HPDE6-E6E7 (cell line): ENCODE data around the gene IFNGR1.
"Not testable (repeated sequence)": the region's sequence is repeated elsewhere in the genome, so short reads cannot be mapped to it uniquely, and the experiment has no call there.

ENCODE experiments used
- DNase-seq: peaks from one replicate; pipeline ENCODE4 v3.0.0; 2011; ENCODE audit warnings: missing footprints; ENCODE audit errors: extremely low spot score

IFNGR1 gene

GRCh38 chr6:137236581-137237355 lies 17.6 kb upstream of the IFNGR1 start:
- no peak for DNase-seq

DNA sequence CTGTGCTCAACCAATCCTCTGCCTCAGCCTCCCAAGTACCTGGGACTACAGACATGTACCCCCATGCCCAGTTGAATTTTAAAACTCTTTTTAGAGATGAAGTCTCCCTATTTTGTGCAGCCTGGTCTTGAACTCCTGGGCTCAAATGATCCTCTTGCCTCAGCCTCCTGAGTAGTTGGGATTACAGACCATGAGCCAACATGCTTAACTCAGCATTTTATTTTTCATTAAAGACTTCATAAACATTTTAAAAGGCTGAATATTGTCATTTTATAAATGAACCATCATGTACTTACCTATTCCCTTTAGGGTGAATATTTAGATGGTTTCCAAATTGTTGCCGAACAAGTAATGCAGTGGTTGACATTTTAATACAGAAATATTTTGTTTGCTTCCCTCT lies 16.5 kb upstream of the IFNGR1 start:
- no peak for DNase-seq

- DNase-seq, result peak; percentile 61
Measured at GRCh38 chr6:137233911-137234863, 15.0 kb upstream of the IFNGR1 start.

DNA sequence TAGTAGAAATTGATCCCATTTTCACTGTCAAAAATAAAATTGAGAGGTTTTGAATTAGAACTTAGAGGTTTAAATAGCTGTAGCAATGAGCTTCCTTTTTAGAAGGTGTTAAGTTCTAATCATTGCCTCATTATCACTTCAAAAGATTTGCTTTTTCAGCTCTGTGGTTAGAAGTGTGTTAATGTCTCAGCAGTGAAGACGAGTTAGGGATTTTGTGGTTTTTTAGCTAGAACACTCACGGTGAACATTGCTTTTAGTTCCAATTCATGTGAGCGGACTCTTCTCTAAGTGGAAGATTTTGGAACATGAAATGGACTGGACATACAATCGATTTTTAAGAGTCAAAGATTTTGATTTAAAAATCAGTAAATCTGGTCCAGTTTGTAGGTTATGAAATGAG lies 12.7 kb upstream of the IFNGR1 start:
- no peak for DNase-seq

GRCh38 chr6:137230956-137231555 lies 11.9 kb upstream of the IFNGR1 start:
- DNase-seq, result no peak

- DNase-seq, result no peak
Measured at GRCh38 chr6:137230547-137230946, 11.4 kb upstream of the IFNGR1 start.

- no peak for DNase-seq
Measured at GRCh38 chr6:137229075-137229759, 10.0 kb upstream of the IFNGR1 start.

- DNase-seq, result no peak
Measured at GRCh38 chr6:137227871-137228302, 8.7 kb upstream of the IFNGR1 start.

- DNase-seq, result no peak
Measured at GRCh38 chr6:137226697-137227096, 7.5 kb upstream of the IFNGR1 start.

DNA sequence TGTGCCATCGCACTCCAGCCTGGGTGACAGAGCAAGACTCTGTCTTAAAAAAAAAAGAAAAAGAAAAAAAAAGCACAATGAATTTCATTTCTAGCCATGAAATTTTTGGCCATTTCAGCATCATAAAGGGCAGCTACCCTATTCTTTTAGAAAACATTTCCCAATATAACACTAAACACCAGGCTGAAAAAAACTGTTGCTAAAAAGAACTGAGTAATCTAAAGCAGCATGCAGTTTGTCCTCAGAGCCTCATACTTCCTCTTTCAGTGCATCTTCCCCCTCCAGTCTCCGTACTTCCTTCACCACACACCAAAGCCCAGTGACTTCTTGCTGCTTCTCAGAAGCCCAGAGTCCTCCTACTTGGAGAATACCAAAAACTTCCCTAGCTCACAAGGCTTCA lies 5.6 kb upstream of the IFNGR1 start:
- DNase-seq, result no peak

DNA sequence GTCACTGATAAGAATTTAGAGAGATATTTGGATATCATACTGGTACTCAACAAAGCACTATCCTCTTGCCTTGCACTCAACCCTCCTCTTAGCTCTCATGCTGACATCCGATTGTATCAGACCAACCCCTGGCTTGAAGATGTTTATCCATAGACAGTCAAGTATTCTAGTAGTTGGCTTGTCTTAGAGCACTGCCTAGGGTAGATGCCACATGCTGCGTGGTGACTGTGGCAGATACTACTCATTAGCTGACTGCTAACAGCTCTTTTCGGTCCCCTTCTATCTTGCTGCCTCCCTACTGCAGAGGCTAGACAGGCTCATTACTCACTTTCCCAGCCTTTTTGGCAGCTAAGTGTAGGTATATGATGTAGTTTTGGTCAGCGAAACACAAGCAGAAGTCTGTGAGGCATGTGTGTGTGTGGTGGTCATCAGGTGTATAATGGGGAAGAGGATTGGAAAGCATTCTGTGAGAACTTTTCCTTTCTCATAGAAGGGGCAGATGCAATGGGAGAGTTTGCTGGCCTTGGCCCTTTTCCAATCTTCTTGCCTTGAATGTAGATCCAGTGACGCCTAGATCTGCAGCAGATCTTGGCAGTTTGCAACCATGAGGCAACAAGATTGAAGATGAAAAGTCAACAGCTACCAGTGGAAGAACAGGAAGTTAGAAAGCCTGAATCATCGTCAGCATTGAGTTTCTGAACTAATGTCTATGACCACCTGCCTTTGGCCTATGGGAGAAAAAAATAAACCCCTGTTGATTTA lies 4.4 kb upstream of the IFNGR1 start:
- DNase-seq, result no peak

GRCh38 chr6:137222381-137222780 lies 3.2 kb upstream of the IFNGR1 start:
- DNase-seq, result no peak

GRCh38 chr6:137219664-137220252 lies 573 bp upstream of the IFNGR1 start:
- DNase-seq, result no peak

DNA sequence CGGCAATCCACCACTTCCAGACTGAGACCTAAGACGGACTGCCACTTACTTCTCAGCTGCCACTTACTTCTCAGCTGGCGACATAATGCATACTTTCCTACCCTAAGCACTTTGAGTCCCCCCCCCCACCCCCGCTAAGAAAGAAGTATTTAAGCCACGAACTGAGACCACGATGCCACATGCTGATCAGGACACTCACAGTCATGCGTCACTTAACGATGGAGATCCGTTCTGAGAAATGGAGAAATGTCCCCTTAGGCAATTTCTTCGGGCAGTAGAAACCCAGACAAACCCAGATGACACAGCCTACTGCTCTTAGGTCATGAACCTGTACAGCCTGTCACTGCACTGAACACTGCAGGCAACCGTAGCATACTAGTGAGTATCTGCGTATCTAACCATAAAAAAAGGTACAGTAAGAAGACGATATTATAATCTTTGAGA lies 690 bp downstream of the IFNGR1 start:
- DNase-seq, result peak; percentile 43

- DNase-seq, result no peak
Measured at GRCh38 chr6:137217801-137218472, 1.2 kb downstream of the IFNGR1 start.

- DNase-seq, result peak; percentile 74
Measured at GRCh38 chr6:137216875-137217553, 2.2 kb downstream of the IFNGR1 start.

DNA sequence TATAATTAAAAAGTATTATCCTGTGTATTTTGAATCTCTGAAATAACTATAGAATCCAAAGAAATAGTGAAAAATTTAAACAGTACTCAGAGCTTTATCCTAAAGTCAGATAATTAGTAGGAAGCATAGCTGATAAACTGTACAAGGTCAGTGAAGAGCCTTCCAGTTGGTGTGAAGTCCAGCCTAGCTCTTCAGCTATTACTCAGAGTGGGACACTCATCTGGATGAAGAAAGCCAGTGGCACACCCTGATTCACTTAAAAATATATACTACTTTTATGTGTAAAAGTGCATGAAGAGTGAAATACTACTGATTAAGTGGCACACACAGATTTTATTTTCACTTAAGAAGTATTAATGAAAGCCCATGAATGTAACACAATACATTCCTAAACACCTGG lies 3.1 kb downstream of the IFNGR1 start:
- no peak for DNase-seq

- DNase-seq, result not testable (repeated sequence)
Measured at GRCh38 chr6:137215630-137216029, 3.6 kb downstream of the IFNGR1 start.

GRCh38 chr6:137214931-137215330 lies 4.3 kb downstream of the IFNGR1 start:
- no peak for DNase-seq
